ENCODE results near the gene DOC2A.

GRCh38 chr16:29968205-29968604 is 42.6 kb downstream of the DOC2A start:
- TF ChIP-seq ZNF140 (CRISPR knock-in tag; IDR thresholded peaks at IDR 0.05) (no peak), CTCFL (IDR thresholded peaks at IDR 0.05; ENCODE audit: borderline replicate concordance, insufficient read depth, low read depth, low read length, poor library complexity, severe bottlenecking) (no peak), GTF3C2 (IDR thresholded peaks at IDR 0.05; ENCODE audit: borderline replicate concordance, extremely low read depth, insufficient read length) (no peak), MLX (CRISPR knock-in tag; conservative IDR thresholded peaks at IDR 0.05) (no peak), MLLT1 (IDR thresholded peaks at IDR 0.05) (no peak), SMAD3 (CRISPR knock-in tag; conservative IDR thresholded peaks at IDR 0.05) (no peak), TARDBP (IDR thresholded peaks at IDR 0.05) (no peak)
